ENCODE results near the gene LMBRD2. TPM values are rescaled to one million over a fixed set of nuclear protein-coding genes. Genes with fewer than 3 reads are reported as not detected.

Gene LMBRD2
- total RNA-seq, 4 donors from 2014 or later: 11.9 to 26.3 (median 12.7) TPM

- TF ChIP-seq, protein P1, sequence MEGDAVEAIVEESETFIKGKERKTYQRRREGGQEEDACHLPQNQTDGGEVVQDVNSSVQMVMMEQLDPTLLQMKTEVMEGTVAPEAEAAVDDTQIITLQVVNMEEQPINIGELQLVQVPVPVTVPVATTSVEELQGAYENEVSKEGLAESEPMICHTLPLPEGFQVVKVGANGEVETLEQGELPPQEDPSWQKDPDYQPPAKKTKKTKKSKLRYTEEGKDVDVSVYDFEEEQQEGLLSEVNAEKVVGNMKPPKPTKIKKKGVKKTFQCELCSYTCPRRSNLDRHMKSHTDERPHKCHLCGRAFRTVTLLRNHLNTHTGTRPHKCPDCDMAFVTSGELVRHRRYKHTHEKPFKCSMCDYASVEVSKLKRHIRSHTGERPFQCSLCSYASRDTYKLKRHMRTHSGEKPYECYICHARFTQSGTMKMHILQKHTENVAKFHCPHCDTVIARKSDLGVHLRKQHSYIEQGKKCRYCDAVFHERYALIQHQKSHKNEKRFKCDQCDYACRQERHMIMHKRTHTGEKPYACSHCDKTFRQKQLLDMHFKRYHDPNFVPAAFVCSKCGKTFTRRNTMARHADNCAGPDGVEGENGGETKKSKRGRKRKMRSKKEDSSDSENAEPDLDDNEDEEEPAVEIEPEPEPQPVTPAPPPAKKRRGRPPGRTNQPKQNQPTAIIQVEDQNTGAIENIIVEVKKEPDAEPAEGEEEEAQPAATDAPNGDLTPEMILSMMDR (IDR thresholded peaks at IDR 0.05; ENCODE audit: low read depth): no peak
Measured at GRCh38 chr5:36089989-36090388, 61.7 kb downstream of the LMBRD2 start.

DNA sequence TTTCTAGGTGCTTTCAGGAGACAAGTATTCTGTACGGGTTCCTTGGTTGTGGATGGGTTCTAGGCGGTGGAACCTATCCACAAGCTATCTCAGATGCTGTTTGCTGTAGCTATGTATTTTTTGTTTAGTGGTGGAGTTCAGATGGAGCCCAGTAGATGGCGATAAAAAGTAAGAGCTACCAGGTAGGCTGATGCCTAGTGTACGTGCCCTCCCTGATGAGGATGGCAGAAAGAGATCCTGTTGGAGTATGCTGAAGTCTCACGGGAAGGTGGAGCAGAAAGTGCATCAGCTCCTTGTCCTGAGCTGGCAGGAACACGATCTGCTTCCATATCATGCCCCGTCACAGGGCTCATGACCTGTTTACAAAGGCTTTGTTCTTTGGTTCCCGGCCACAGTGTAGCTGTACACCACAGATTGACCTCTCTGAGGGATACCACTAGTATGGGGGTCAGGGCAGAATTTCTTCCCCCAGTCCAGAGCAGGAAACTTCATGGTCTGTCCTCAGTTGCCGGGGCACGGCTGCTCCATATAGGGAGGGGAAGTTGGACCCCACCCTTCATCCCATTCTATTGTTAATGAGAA, 72.4 kb downstream of the LMBRD2 start:
- TF ChIP-seq, protein P1 (IDR thresholded peaks at IDR 0.05; ENCODE audit: low read depth): no peak

GRCh38 chr5:36078430-36078829, 73.3 kb downstream of the LMBRD2 start:
- TF ChIP-seq, protein P1 (IDR thresholded peaks at IDR 0.05; ENCODE audit: low read depth): no peak

DNA sequence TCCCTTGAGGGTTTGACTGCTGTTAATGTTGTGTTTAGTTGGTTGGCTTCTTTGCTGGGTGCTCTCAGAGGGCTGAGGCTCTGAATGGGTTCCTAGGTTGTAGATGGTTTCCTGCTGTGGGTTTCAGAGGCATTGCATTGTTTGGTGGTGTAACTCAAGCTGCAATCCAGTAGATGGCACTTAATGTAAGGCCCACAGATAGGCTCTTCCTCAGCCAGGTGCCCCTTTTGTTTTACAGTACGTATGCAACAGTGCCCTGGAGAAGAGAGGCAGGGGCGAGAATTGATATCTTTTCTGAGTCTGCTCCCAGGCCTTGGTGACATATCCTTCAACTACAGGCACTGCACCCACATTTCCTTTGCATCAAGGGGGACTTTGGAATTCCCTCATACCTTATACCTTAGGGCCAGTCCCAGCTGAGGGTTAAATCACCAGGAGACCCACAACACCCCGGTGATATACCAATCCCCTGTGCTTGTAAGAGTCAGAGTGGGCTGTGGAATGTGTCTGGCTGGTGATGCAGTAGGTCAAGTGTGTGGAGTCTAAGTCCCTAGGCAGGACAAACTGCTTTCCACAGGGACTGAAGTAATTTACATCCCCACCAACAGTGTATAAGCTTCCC, 78.0 kb downstream of the LMBRD2 start:
- TF ChIP-seq, protein P1 (IDR thresholded peaks at IDR 0.05; ENCODE audit: low read depth): no peak

DNA sequence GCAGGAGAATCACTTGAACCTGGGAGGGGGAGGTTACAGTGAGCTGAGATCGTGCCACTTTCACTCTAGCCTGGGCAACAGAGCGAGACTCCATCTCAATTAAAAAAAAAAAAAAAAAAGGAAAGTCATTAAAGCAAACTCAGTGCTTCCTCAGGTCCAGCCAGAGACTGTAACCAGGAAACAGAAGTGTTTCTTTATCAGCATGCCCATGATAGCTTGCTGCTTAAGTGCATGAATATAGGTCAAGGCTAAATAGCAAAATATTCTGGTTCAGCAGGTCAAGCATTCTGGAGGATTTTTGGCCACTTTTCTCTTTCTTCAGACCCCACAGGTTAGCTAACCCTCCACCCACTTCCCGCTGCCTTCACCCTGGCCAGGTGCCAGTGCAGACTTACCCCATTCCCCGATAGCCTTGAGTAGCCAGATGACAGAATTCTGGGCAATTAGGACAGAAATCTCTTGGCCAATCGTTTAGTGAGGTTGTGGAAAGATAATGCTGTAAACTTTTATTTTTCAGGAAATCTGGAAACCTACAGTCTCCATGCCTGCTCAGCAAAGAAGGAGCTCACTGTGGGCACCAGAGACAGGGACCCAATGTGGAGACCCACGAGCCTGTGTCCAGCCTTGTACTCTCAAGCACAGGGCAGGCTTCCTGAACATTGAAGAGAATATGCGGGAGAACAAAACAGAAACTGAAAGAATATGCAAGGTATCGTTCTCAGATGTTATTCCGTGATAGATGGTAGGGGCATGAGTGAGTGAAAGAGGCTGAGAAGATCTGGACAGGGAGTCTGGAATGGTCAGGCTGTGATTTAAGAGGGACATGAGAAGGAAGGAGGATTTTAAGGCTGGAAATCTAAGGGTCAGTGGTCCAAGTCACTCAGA, 80.8 kb downstream of the LMBRD2 start:
- TF ChIP-seq, protein P1 (IDR thresholded peaks at IDR 0.05; ENCODE audit: low read depth): no peak

DNA sequence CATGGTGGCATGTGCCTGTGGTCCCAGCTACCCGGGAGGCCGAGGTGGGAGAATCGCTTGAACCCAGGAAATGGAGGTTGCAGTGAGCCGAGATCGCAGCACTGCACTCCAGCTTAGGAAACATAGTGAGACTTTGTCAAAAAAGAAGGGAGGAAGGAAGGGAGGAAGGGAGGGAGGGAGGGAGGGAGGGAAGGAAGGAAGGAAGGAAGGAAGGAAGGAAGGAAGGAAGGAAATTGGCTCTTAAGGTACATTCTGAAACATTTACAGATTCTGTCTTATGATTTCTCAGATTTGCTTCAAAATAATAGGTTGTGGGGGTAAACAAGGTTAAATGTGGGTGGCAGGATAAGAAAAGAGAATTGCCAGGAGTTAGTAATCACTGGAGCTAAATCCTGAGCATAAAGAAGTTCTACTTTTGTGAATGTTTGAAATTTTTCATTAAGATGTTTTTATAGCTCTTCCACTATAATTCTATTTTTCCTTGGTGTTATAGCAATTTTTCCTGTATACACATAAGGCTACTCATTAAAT, 82.9 kb downstream of the LMBRD2 start:
- TF ChIP-seq, protein P1 (IDR thresholded peaks at IDR 0.05; ENCODE audit: low read depth): no peak
